K562 (cell line): Measurements from ENCODE around the gene C1R. TPM values are rescaled to one million over a fixed set of nuclear protein-coding genes. Genes with fewer than 3 reads are reported as not detected.

Source experiments
- ATAC-seq: fragments of 200-7000 bp; cut with Tn5 transposase; 3 replicates; pipeline ENCODE4 v1.9.1; 2020; ENCODE audit warnings: moderate library complexity
- BruUV-seq: library from RNA; stranded (reverse); fragments of 400-500 nt; replicated peaks from 2 replicates; lab custom pipeline; 2021; lab: Mats Ljungman, UMichigan
- CTCF ChIA-PET: fragments of 300-600 bp; formaldehyde crosslinking; extraction: SDS; loops from one replicate; lab custom pipeline; 2021; ENCODE audit warnings: low intra/inter-chr PET ratio; lab: Yijun Ruan, JAX
- POLR2A ChIA-PET: fragments of 300-600, 350-650 bp; sonication (Branson Sonifier 250); formaldehyde crosslinking; extraction: SDS; loops from one replicate; lab custom pipeline; 2021; ENCODE audit warnings: antibody characterized with exemption, inconsistent platforms; lab: Yijun Ruan, JAX
- DNase-seq, 4 experiments: peaks; one replicate each; pipeline versions ENCODE4 v3.0.0 to v3.0.0-alpha.2; 2011 to 2018; ENCODE audit warnings: low spot score in 3 of 4, mixed read lengths in 3 of 4; ENCODE audit errors: extremely low read depth in 1 of 4
- FAIRE-seq: peaks from 2 replicates; lab custom pipeline; 2011; peaks lifted over from hg19 to GRCh38; lab: Jason Lieb, UNC
- H2AFZ ChIP-seq: 2 replicates; pipeline ENCODE4 v1.6.0; 2011; ENCODE audit warnings: low read depth, low read length, control low read depth, inconsistent platforms
- H3K27ac ChIP-seq: fragments of 200-600 bp; 3 replicates; pipeline ENCODE4 v1.8.0; 2011; ENCODE audit warnings: low read depth, mild to moderate bottlenecking, control low read depth, inconsistent platforms, low read length, moderate library complexity, mixed read lengths; ENCODE audit errors: extremely low read depth
- H3K27me3 ChIP-seq, 2 experiments: fragments of 300-600 bp in 1 of 2; 2 replicates in 1 of 2; 3 replicates in 1 of 2; pipeline versions ENCODE4 v1.6.0 to v1.8.0; 2011; ENCODE audit warnings: inconsistent platforms in 2 of 2, low read length in 2 of 2, mild to moderate bottlenecking in 1 of 2, mixed read lengths in 1 of 2, moderate library complexity in 1 of 2; ENCODE audit not compliant: control insufficient read depth in 2 of 2, insufficient read depth in 2 of 2
- H3K36me3 ChIP-seq: fragments of 300-600 bp; 3 replicates; pipeline ENCODE4 v1.8.0; 2011; ENCODE audit warnings: mild to moderate bottlenecking, low read length, inconsistent platforms; ENCODE audit not compliant: control insufficient read depth, insufficient read depth
- H3K4me1 ChIP-seq, 2 experiments: fragments of 200-600 bp in 1 of 2; replicated peaks in 1 of 2; 2 replicates in 1 of 2; 3 replicates in 1 of 2; pipeline versions ENCODE4 v1.5.1 to v1.8.0; 2011; ENCODE audit warnings: inconsistent platforms in 2 of 2, low read length in 2 of 2, mild to moderate bottlenecking in 1 of 2, mixed read lengths in 1 of 2, moderate library complexity in 1 of 2; ENCODE audit not compliant: control insufficient read depth in 2 of 2, insufficient read depth in 2 of 2
- H3K4me2 ChIP-seq: 2 replicates; pipeline ENCODE4 v1.6.1; 2011; ENCODE audit warnings: low read length, control low read depth, inconsistent platforms, mixed read lengths; ENCODE audit not compliant: insufficient read depth
- H3K4me3 ChIP-seq: fragments of 200-600 bp; sonication (generic), shearing (Covaris generic); 2 replicates; pipeline ENCODE4 v1.5.1; 2016; ENCODE audit warnings: control low read depth, inconsistent platforms
- H3K79me2 ChIP-seq: fragments of 200-600 bp; 3 replicates; pipeline ENCODE4 v1.8.0; 2011; ENCODE audit warnings: low read length, inconsistent platforms; ENCODE audit not compliant: control insufficient read depth, insufficient read depth
- H3K9ac ChIP-seq, 2 experiments: 2 replicates each; pipeline versions ENCODE4 v1.6.0 to v1.6.1; 2011; ENCODE audit warnings: low read depth in 2 of 2, low read length in 2 of 2, control low read depth in 1 of 2, inconsistent platforms in 1 of 2, mild to moderate bottlenecking in 1 of 2, mixed read lengths in 1 of 2; ENCODE audit not compliant: insufficient read depth in 1 of 2
- H3K9me1 ChIP-seq: one replicate; pipeline ENCODE4 v1.6.0; 2011; ENCODE audit warnings: inconsistent platforms, mild to moderate bottlenecking, low read length, moderate library complexity; ENCODE audit not compliant: control insufficient read depth, insufficient read depth
- H3K9me3 ChIP-seq: replicated peaks from 2 replicates; pipeline ENCODE4 v1.5.1; 2011; ENCODE audit warnings: low read depth, low read length, inconsistent platforms; ENCODE audit not compliant: control insufficient read depth, insufficient read depth
- H4K20me1 ChIP-seq: replicated peaks from 2 replicates; pipeline ENCODE4 v1.6.1; 2011; ENCODE audit warnings: low read length, inconsistent platforms, mixed read lengths; ENCODE audit not compliant: control insufficient read depth, insufficient read depth
- HSF4 ChIP-seq: fragments of 250-450 bp; sonication (Bioruptor Pico); IDR thresholded peaks from 2 replicates; pipeline ENCODE4 v2.1.2; 2022; ENCODE audit warnings: mild to moderate bottlenecking, moderate library complexity, borderline replicate concordance
- ILF3 ChIP-seq: fragments of 450-650 bp; IDR thresholded peaks from 2 replicates; pipeline ENCODE4 v1.6.1; 2018; ENCODE audit warnings: antibody characterized with exemption, mild to moderate bottlenecking, moderate library complexity, borderline replicate concordance
- L3MBTL2 ChIP-seq: fragments of 450-650 bp; IDR thresholded peaks from 2 replicates; pipeline ENCODE4 v1.6.1; 2016; ENCODE audit warnings: mild to moderate bottlenecking, moderate library complexity
- POU5F1 ChIP-seq: fragments of 150-350 bp; IDR thresholded peaks from 2 replicates; pipeline ENCODE4 v1.6.1; 2014; ENCODE audit warnings: borderline replicate concordance, low read length, low read depth, mild to moderate bottlenecking; ENCODE audit not compliant: partially characterized antibody
- PTRF ChIP-seq: fragments of 450-650 bp; IDR thresholded peaks from 2 replicates; pipeline ENCODE4 v1.6.1; 2016; ENCODE audit warnings: mild to moderate bottlenecking, missing genetic modification characterization, missing compliant biosample characterization
- SIN3B ChIP-seq: fragments of 450-650 bp; IDR thresholded peaks from 2 replicates; pipeline ENCODE4 v1.6.1; 2017; ENCODE audit warnings: low read depth, mild to moderate bottlenecking, moderate library complexity
- TAF7 ChIP-seq: fragments of 450-650 bp; IDR thresholded peaks from 2 replicates; pipeline ENCODE4 v1.6.1; 2016; ENCODE audit warnings: missing genetic modification characterization, missing compliant biosample characterization
- ZC3H4 ChIP-seq: sonication (generic); formaldehyde crosslinking; IDR thresholded peaks from 2 replicates; pipeline ENCODE4 v1.9.0; 2021; ENCODE audit warnings: missing genetic modification reagents, borderline replicate concordance
- ZNF134 ChIP-seq: fragments of 250-450 bp; sonication (Bioruptor Pico); conservative IDR thresholded peaks from 2 replicates; pipeline ENCODE4 v1.4.0; 2020
- ZNF224 ChIP-seq: sonication (generic); formaldehyde crosslinking; IDR thresholded peaks from 2 replicates; pipeline ENCODE4 v1.8.0; 2022; ENCODE audit warnings: mild to moderate bottlenecking, missing genetic modification reagents
- ZNF280B ChIP-seq: fragments of 250-450 bp; sonication (Bioruptor Pico); IDR thresholded peaks from 2 replicates; pipeline ENCODE4 v1.5.1; 2021; ENCODE audit warnings: mild to moderate bottlenecking
- ZNF511 ChIP-seq: sonication (generic); formaldehyde crosslinking; IDR thresholded peaks from 2 replicates; pipeline ENCODE4 v1.8.0; 2022; ENCODE audit warnings: mild to moderate bottlenecking, missing genetic modification reagents
- WGBS: fragments of 100-300 bp; shearing (Covaris generic); methylation state at CpG from one replicate; pipeline ENCODE4 v1.1.6; 2016; ENCODE audit warnings: low coverage, mixed read lengths; ENCODE audit not compliant: insufficient coverage; ENCODE audit errors: missing lambda C conversion rate; 5-methylcytosine and 5-hydroxymethylcytosine counted together
- in situ Hi-C: fragments of 300-500 bp; cut with MboI; formaldehyde crosslinking; loops from 4 replicates; pipeline ENCODE4 v1.15.0; 2018; ENCODE audit warnings: inconsistent platforms, mixed read lengths
- intact Hi-C: fragments of 100-400 bp; cut with micrococcal nuclease; formaldehyde crosslinking; loops from 2 replicates; pipeline ENCODE4 v1.14.2; 2022
- polyA plus RNA-seq, 8 experiments: library from polyadenylated mRNA; depleted of rRNA in 4 of 8; stranded (reverse) in 5 of 8; unstranded in 3 of 8; fragments of >200 nt; fragmentation: Nextera tagmentation in 2 of 8; fragmentation: Illumina TruSeq in 1 of 8; extraction: Ambion mirVana in 2 of 8; extraction: Trizol in 1 of 8; gene quantifications; 2 replicates each; pipeline versions ENCODE4 v1.2.1 to v1.2.3, GENCODE V29; 2011 to 2014; ENCODE audit warnings: inconsistent platforms in 1 of 8, missing spikeins in 1 of 8
- total RNA-seq, 7 experiments: library from RNA; depleted of rRNA in 6 of 7; stranded (reverse); fragments of >200 nt in 6 of 7; fragmentation: Illumina TruSeq in 2 of 7; extraction: Trizol in 2 of 7; gene quantifications; 2 replicates each; pipeline versions ENCODE4 v1.2.1 to v1.2.3, GENCODE V29; 2011 to 2021; ENCODE audit warnings: low replicate concordance in 1 of 7

C1R gene
- total and polyA plus RNA-seq, 9 of the 15 experiments (the other 6 are each of a cell fraction or from before 2014, with no cell fraction given) = 0.07 to 1.0 (median 0.33) TPM; not detected in 1

- Histone ChIP-seq H3K4me1 (peaks cover 7 to 31% of the 10 kb centered on the region in 2 experiments; a peak in 3 of 5 replicates), H3K27ac (no peak overlapping the region), H3K4me2 (no peak overlapping the region), H3K36me3 (no peaks in the 10 kb centered on the region), H3K9me1 (no peaks in the 10 kb centered on the region), H3K9me3 (no peaks in the 10 kb centered on the region), H3K79me2 (no peaks in the 10 kb centered on the region), H2AFZ (no peak overlapping the region), H3K27me3 (no peaks in the 10 kb centered on the region), H4K20me1 (no peaks in the 10 kb centered on the region), H3K9ac (no peak overlapping the region), H3K4me3 (no peak overlapping the region)
- ATAC-seq = no peak
- TF ChIP-seq ZNF134 (CRISPR knock-in tag) (no peak), ZNF224 (CRISPR knock-in tag) (no peak), HSF4 (no peak), TAF7 (tag) (no peak), SIN3B (no peak), ZNF280B (no peak), ZNF511 (no peak), ILF3 (no peak), POU5F1 (no peak), ZC3H4 (CRISPR knock-in tag) (no peak), L3MBTL2 (no peak), PTRF (tag) (no peak)
- in situ Hi-C loops = no loop called here
- intact Hi-C loops = no loop called here
- 26% methylated on average over 2 of the region's 2 CpGs for WGBS
- no TSS peak for BruUV-seq
- DNase-seq = no peak
- no peak for FAIRE-seq
- ChIA-PET CTCF (no interaction called here), POLR2A (no interaction called here)
Measured at GRCh38 chr12:7035463-7035862, 56.8 kb downstream of the C1R start.
